Tibial nerve (tissue), 4 donors: ENCODE measurements around the gene VWF.

ENCODE experiments used
- EP300 ChIP-seq, 2 donors: sonication (generic); formaldehyde crosslinking; IDR thresholded peaks; one replicate each; pipeline ENCODE4 v1.6.1; 2017; ENCODE audit warnings: antibody characterized with exemption in 2 of 2, mild to moderate bottlenecking in 1 of 2
- POLR2A ChIP-seq, 2 donors: fragments of 450-650 bp; IDR thresholded peaks; one replicate each; pipeline ENCODE4 v1.6.1; 2017; ENCODE audit warnings: antibody characterized with exemption in 2 of 2, mild to moderate bottlenecking in 2 of 2, moderate library complexity in 2 of 2
- TF ChIP-seq, protein P1 (sequence below), 5 experiments: fragments of 200-600 bp in 3 of 5; fragments of 450-650 bp in 2 of 5; sonication (generic) in 3 of 5; IDR thresholded peaks; one replicate each; pipeline ENCODE4 v1.5.1; 2016 to 2019; ENCODE audit warnings: antibody characterized with exemption in 5 of 5, mild to moderate bottlenecking in 3 of 5, moderate library complexity in 2 of 5

DNA sequence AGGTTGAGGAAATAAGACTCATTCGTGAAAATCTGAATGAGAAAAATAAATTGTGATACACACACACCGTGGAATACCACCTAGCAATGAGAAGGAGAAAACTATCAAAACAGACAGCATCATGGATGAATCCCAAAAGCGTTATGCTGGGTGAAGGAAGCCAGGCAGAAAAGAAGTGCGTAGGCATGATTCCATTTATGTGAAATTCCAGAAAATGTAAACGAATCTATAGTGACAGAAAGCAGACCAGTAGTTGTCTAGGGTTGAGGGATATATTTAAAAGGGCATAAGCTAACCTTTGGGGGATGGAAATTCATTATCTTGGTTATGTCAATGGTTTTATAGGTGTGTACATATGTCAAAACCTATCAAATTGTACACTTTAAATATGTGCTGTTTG is 136.9 kb downstream of the VWF start:
- TF ChIP-seq, protein P1, sequence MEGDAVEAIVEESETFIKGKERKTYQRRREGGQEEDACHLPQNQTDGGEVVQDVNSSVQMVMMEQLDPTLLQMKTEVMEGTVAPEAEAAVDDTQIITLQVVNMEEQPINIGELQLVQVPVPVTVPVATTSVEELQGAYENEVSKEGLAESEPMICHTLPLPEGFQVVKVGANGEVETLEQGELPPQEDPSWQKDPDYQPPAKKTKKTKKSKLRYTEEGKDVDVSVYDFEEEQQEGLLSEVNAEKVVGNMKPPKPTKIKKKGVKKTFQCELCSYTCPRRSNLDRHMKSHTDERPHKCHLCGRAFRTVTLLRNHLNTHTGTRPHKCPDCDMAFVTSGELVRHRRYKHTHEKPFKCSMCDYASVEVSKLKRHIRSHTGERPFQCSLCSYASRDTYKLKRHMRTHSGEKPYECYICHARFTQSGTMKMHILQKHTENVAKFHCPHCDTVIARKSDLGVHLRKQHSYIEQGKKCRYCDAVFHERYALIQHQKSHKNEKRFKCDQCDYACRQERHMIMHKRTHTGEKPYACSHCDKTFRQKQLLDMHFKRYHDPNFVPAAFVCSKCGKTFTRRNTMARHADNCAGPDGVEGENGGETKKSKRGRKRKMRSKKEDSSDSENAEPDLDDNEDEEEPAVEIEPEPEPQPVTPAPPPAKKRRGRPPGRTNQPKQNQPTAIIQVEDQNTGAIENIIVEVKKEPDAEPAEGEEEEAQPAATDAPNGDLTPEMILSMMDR (IDR thresholded peaks at IDR 0.05): no peak
- no peak for TF ChIP-seq POLR2A (IDR thresholded peaks at IDR 0.05)
- TF ChIP-seq EP300 (IDR thresholded peaks at IDR 0.05): no peak
